GM23338 (cell line): ENCODE measurements around the gene LGALS8. TPM values are rescaled to one million over a fixed set of nuclear protein-coding genes. Genes with fewer than 3 reads are reported as not detected.

Experiments used
- ATAC-seq: fragments of 200-7000 bp; cut with Tn5 transposase; 3 replicates; pipeline ENCODE4 v1.9.1; 2020
- DNase-seq: peaks from one replicate; pipeline ENCODE4 v3.0.0-alpha.2; 2015; ENCODE audit warnings: low spot score
- H2AFZ ChIP-seq: fragments of 200-600 bp; sonication (generic); 2 replicates; pipeline ENCODE4 v1.8.0; 2016; ENCODE audit warnings: antibody characterized with exemption, mild to moderate bottlenecking, moderate library complexity
- H3F3A ChIP-seq: fragments of 200-600 bp; sonication (generic); replicated peaks from 2 replicates; pipeline ENCODE4 v1.8.0; 2017; ENCODE audit warnings: antibody characterized with exemption, mixed run types, low read depth
- H3K27ac ChIP-seq: fragments of 200-600 bp; sonication (generic); 2 replicates; pipeline ENCODE4 v1.6.1; 2016; ENCODE audit warnings: low read depth
- H3K27me3 ChIP-seq: fragments of 200-600 bp; sonication (generic); 2 replicates; pipeline ENCODE4 v1.8.0; 2016; ENCODE audit warnings: mild to moderate bottlenecking, mixed run types, moderate library complexity; ENCODE audit not compliant: insufficient read depth
- H3K36me3 ChIP-seq: fragments of 200-600 bp; sonication (generic); 2 replicates; pipeline ENCODE4 v1.8.0; 2016; ENCODE audit warnings: mild to moderate bottlenecking; ENCODE audit not compliant: insufficient read depth
- H3K4me1 ChIP-seq: fragments of 200-600 bp; sonication (generic); 2 replicates; pipeline ENCODE4 v1.8.0; 2016; ENCODE audit warnings: mild to moderate bottlenecking, moderate library complexity; ENCODE audit not compliant: insufficient read depth
- H3K4me2 ChIP-seq: fragments of 200-600 bp; sonication (generic); 2 replicates; pipeline ENCODE4 v1.7.1; 2017; ENCODE audit warnings: mixed run types
- H3K4me3 ChIP-seq: fragments of 200-600 bp; sonication (generic); 2 replicates; pipeline ENCODE4 v1.6.1; 2016; ENCODE audit warnings: mixed run types
- H3K79me2 ChIP-seq: fragments of 200-600 bp; sonication (generic); replicated peaks from 2 replicates; pipeline ENCODE4 v1.8.0; 2017; ENCODE audit warnings: mild to moderate bottlenecking; ENCODE audit not compliant: insufficient read depth
- H3K9me2 ChIP-seq: fragments of 200-600 bp; sonication (generic); 2 replicates; pipeline ENCODE4 v1.8.0; 2017; ENCODE audit not compliant: insufficient read depth
- H4K20me1 ChIP-seq: fragments of 200-600 bp; sonication (generic); replicated peaks from 2 replicates; pipeline ENCODE4 v1.8.0; 2017; ENCODE audit warnings: mild to moderate bottlenecking; ENCODE audit not compliant: insufficient read depth
- H3K27ac Mint-ChIP-seq: 2 replicates; pipeline ENCODE4 v1.8.0; 2020; ENCODE audit warnings: inconsistent platforms, mild to moderate bottlenecking, moderate library complexity, mixed read lengths
- H3K27me3 Mint-ChIP-seq: 3 replicates; pipeline ENCODE4 v1.8.0; 2022; ENCODE audit warnings: low read depth, mild to moderate bottlenecking, moderate library complexity, mixed read lengths, inconsistent platforms; ENCODE audit not compliant: insufficient read depth, poor library complexity
- H3K36me3 Mint-ChIP-seq: 3 replicates; pipeline ENCODE4 v1.8.0; 2021; ENCODE audit warnings: low read depth, mild to moderate bottlenecking, inconsistent platforms, moderate library complexity, mixed read lengths
- H3K4me1 Mint-ChIP-seq: 3 replicates; pipeline ENCODE4 v1.8.0; 2020; ENCODE audit warnings: mild to moderate bottlenecking, inconsistent platforms, mixed read lengths
- H3K4me3 Mint-ChIP-seq: 3 replicates; pipeline ENCODE4 v1.8.0; 2021; ENCODE audit warnings: moderate library complexity, mild to moderate bottlenecking, inconsistent platforms, mixed read lengths
- H3K9me3 Mint-ChIP-seq: 3 replicates; pipeline ENCODE4 v1.8.0; 2020; ENCODE audit warnings: moderate library complexity, mild to moderate bottlenecking, inconsistent platforms, mixed read lengths
- ETS1 ChIP-seq: IDR thresholded peaks from 2 replicates; pipeline ENCODE4 v1.6.1; 2016; ENCODE audit warnings: antibody characterized with exemption
- EZH2 ChIP-seq: fragments of 200-600 bp; sonication (generic); IDR thresholded peaks from one replicate; pipeline ENCODE4 v1.8.0; 2017; ENCODE audit warnings: antibody characterized with exemption, mild to moderate bottlenecking, low read depth; ENCODE audit not compliant: unreplicated experiment
- JUNB ChIP-seq: IDR thresholded peaks from one replicate; pipeline ENCODE4 v1.6.1; 2016; ENCODE audit warnings: antibody characterized with exemption; ENCODE audit not compliant: unreplicated experiment
- NANOG ChIP-seq: IDR thresholded peaks from 2 replicates; pipeline ENCODE4 v1.6.1; 2016; ENCODE audit warnings: antibody characterized with exemption, borderline replicate concordance
- STAT1 ChIP-seq: IDR thresholded peaks from one replicate; pipeline ENCODE4 v1.6.1; 2016; ENCODE audit warnings: antibody characterized with exemption; ENCODE audit not compliant: unreplicated experiment
- ZNF114 ChIP-seq: fragments of 250-450 bp; sonication (Bioruptor Pico); IDR thresholded peaks from 2 replicates; pipeline ENCODE4 v1.5.0; 2020; ENCODE audit warnings: mild to moderate bottlenecking, moderate library complexity
- ZNF331 ChIP-seq: fragments of 250-450 bp; sonication (Bioruptor Pico); IDR thresholded peaks from 2 replicates; pipeline ENCODE4 v1.5.0; 2020; ENCODE audit warnings: low read depth, mild to moderate bottlenecking, moderate library complexity
- ZNF462 ChIP-seq: fragments of 250-450 bp; sonication (Bioruptor Pico); IDR thresholded peaks from 2 replicates; pipeline ENCODE4 v1.5.0; 2020; ENCODE audit warnings: mild to moderate bottlenecking, moderate library complexity
- long read RNA-seq: library from polyadenylated mRNA; unstranded; transcript quantifications from one replicate; pipeline ENCODE4 v2.0.0, GENCODE V29; 2020; ENCODE audit not compliant: unreplicated experiment
- polyA plus RNA-seq: library from polyadenylated mRNA; unstranded; fragments of >200 nt; fragmentation: Nextera tagmentation; extraction: Ambion mirVana; gene quantifications from 2 replicates; pipeline ENCODE4 v1.2.1, GENCODE V29; 2016
- total RNA-seq: library from RNA; depleted of rRNA; stranded (reverse); fragments of >200 nt; shearing (Covaris generic); gene quantifications from 2 replicates; pipeline ENCODE4 v1.2.3, GENCODE V29; 2014; rRNA removed
- TF ChIP-seq, protein P1 (sequence below): IDR thresholded peaks from one replicate; pipeline ENCODE4 v1.6.1; 2018; ENCODE audit warnings: antibody characterized with exemption; ENCODE audit not compliant: unreplicated experiment
- TF ChIP-seq, protein P2 (sequence below), 2 experiments: fragments of 200-600 bp in 1 of 2; sonication (generic) in 1 of 2; conservative IDR thresholded peaks; 2 replicates each; pipeline versions ENCODE4 v1.5.1 to v1.6.1; 2016 to 2017; ENCODE audit warnings: antibody characterized with exemption in 2 of 2, low read depth in 2 of 2, mild to moderate bottlenecking in 2 of 2, moderate library complexity in 1 of 2

LGALS8 gene
- total RNA-seq (11.5 and 20.2 TPM in 2 replicates), polyA plus RNA-seq (10.1 and 10.5 TPM in 2 replicates)
- long read RNA-seq, full-length matches to known transcripts, result 6 of 9 reads
- long read RNA-seq, partial matches to known transcripts, result 0 of 9 reads
- long read RNA-seq, other reads (novel, unspliced or antisense), result 3 of 9 reads

DNA sequence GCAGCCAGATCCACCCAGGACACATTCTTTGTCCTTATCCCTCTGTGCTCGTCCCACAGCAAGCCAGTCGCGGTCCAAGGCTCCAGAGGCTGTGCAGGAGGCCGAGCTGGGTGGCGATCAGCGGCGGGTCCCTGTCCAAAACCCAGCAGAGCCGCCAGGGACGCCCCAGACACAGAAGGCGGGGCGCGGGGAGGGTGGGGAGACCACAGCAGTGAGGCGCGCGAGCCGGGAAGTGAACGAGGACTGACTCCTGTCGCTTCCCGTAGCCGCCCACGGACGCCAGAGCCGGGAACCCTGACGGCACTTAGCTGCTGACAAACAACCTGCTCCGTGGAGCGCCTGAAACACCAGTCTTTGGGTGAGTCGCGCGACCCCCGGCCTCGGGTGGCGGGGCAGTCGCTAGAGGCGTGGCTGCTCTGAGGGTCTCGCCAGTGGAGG is at the start of gene LGALS8:
Gene LGALS8 (plus strand): TSS at position 279 of the 438 bp plus-strand sequence. CDS start 2,089 bp downstream, outside the sequence.
- Histone ChIP-seq H3K36me3 (no peaks in the 10 kb centered on the region; the same call in 1 of the 2 replicates), H3K27ac (no peak within 1 kb of the TSS), H3K79me2 (no peaks in the 10 kb centered on the region), H3K27me3 (peaks cover 33% of the 10 kb centered on the region), H3K4me1 (peaks cover 4% of the 10 kb centered on the region; the same call in 1 of the 2 replicates), H3K4me2 (peak within 1 kb of the TSS; percentile 85), H4K20me1 (no peaks in the 10 kb centered on the region), H3K9me2 (no peaks in the 10 kb centered on the region), H3F3A (no peaks in the 10 kb centered on the region), H3K4me3 (peak within 1 kb of the TSS; percentile 77), H2AFZ (peak within 1 kb of the TSS; percentile 92)
- 0 out of 2 replicates have a peak within 1 kb of the TSS, but pooled peaks have one; percentile 10 for H3K27ac Mint-ChIP-seq
- TF ChIP-seq ZNF331, result no peak
- no peak for TF ChIP-seq JUNB
- TF ChIP-seq, protein P1, sequence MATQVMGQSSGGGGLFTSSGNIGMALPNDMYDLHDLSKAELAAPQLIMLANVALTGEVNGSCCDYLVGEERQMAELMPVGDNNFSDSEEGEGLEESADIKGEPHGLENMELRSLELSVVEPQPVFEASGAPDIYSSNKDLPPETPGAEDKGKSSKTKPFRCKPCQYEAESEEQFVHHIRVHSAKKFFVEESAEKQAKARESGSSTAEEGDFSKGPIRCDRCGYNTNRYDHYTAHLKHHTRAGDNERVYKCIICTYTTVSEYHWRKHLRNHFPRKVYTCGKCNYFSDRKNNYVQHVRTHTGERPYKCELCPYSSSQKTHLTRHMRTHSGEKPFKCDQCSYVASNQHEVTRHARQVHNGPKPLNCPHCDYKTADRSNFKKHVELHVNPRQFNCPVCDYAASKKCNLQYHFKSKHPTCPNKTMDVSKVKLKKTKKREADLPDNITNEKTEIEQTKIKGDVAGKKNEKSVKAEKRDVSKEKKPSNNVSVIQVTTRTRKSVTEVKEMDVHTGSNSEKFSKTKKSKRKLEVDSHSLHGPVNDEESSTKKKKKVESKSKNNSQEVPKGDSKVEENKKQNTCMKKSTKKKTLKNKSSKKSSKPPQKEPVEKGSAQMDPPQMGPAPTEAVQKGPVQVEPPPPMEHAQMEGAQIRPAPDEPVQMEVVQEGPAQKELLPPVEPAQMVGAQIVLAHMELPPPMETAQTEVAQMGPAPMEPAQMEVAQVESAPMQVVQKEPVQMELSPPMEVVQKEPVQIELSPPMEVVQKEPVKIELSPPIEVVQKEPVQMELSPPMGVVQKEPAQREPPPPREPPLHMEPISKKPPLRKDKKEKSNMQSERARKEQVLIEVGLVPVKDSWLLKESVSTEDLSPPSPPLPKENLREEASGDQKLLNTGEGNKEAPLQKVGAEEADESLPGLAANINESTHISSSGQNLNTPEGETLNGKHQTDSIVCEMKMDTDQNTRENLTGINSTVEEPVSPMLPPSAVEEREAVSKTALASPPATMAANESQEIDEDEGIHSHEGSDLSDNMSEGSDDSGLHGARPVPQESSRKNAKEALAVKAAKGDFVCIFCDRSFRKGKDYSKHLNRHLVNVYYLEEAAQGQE, result no peak
- TF ChIP-seq EZH2, result no peak
- TF ChIP-seq ZNF114, result no peak
- TF ChIP-seq STAT1, result no peak
- TF ChIP-seq ETS1, result no peak
- no peak for TF ChIP-seq ZNF462
- TF ChIP-seq NANOG, result no peak
- TF ChIP-seq, protein P2, sequence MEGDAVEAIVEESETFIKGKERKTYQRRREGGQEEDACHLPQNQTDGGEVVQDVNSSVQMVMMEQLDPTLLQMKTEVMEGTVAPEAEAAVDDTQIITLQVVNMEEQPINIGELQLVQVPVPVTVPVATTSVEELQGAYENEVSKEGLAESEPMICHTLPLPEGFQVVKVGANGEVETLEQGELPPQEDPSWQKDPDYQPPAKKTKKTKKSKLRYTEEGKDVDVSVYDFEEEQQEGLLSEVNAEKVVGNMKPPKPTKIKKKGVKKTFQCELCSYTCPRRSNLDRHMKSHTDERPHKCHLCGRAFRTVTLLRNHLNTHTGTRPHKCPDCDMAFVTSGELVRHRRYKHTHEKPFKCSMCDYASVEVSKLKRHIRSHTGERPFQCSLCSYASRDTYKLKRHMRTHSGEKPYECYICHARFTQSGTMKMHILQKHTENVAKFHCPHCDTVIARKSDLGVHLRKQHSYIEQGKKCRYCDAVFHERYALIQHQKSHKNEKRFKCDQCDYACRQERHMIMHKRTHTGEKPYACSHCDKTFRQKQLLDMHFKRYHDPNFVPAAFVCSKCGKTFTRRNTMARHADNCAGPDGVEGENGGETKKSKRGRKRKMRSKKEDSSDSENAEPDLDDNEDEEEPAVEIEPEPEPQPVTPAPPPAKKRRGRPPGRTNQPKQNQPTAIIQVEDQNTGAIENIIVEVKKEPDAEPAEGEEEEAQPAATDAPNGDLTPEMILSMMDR (conservative IDR thresholded peaks at IDR 0.05; ENCODE audit: low read depth in 2 of 2), result no peak
- H3K27me3 Mint-ChIP-seq, result peaks cover 10% of the 10 kb centered on the region
- peak within 1 kb of the TSS; percentile 89 for H3K4me3 Mint-ChIP-seq
- H3K36me3 Mint-ChIP-seq, result no peaks in the 10 kb centered on the region
- ATAC-seq (peak; percentile 86), DNase-seq (peak; percentile 82)
- no peaks in the 10 kb centered on the region for H3K9me3 Mint-ChIP-seq
- H3K4me1 Mint-ChIP-seq, result peaks cover 7% of the 10 kb centered on the region; the same call in 2 of the 3 replicates
